HEK293 (cell line): ENCODE data around the gene ATP2B3.

ENCODE experiments used
- TCF7L2 ChIP-seq: IDR thresholded peaks from 2 replicates; pipeline ENCODE4 v1.6.1; 2011; ENCODE audit warnings: low read depth, mild to moderate bottlenecking, inconsistent platforms, low read length, moderate library complexity, borderline replicate concordance
- ZBTB7A ChIP-seq: fragments of 450-650 bp; formaldehyde crosslinking; IDR thresholded peaks from 2 replicates; pipeline ENCODE4 v1.5.1; 2016; ENCODE audit warnings: low read depth, missing biosample characterization, missing genetic modification characterization
- ZNF132 ChIP-seq: fragments of 450-650 bp; formaldehyde crosslinking; IDR thresholded peaks from 2 replicates; pipeline ENCODE4 v1.5.1; 2017; ENCODE audit warnings: missing biosample characterization, missing genetic modification characterization, borderline replicate concordance
- ZNF184 ChIP-seq: fragments of 450-650 bp; IDR thresholded peaks from 2 replicates; pipeline ENCODE4 v1.5.1; 2018; ENCODE audit warnings: missing biosample characterization, mild to moderate bottlenecking, missing genetic modification characterization
- ZNF558 ChIP-seq: fragments of 450-650 bp; formaldehyde crosslinking; IDR thresholded peaks from 2 replicates; pipeline ENCODE4 v1.5.1; 2016; ENCODE audit warnings: missing biosample characterization, missing genetic modification characterization
- TF ChIP-seq, protein P1 (sequence below): fragments of 450-650 bp; formaldehyde crosslinking; IDR thresholded peaks from 2 replicates; pipeline ENCODE4 v1.5.1; 2016; ENCODE audit warnings: missing biosample characterization, missing genetic modification characterization
- TF ChIP-seq, protein P2 (sequence below): fragments of 450-650 bp; formaldehyde crosslinking; IDR thresholded peaks from 2 replicates; pipeline ENCODE4 v1.5.1; 2016; ENCODE audit warnings: missing biosample characterization, missing genetic modification characterization, low read depth
- TF ChIP-seq, protein P3 (sequence below): fragments of 450-650 bp; formaldehyde crosslinking; IDR thresholded peaks from 2 replicates; pipeline ENCODE4 v1.5.1; 2016; ENCODE audit warnings: missing biosample characterization, missing genetic modification characterization

DNA sequence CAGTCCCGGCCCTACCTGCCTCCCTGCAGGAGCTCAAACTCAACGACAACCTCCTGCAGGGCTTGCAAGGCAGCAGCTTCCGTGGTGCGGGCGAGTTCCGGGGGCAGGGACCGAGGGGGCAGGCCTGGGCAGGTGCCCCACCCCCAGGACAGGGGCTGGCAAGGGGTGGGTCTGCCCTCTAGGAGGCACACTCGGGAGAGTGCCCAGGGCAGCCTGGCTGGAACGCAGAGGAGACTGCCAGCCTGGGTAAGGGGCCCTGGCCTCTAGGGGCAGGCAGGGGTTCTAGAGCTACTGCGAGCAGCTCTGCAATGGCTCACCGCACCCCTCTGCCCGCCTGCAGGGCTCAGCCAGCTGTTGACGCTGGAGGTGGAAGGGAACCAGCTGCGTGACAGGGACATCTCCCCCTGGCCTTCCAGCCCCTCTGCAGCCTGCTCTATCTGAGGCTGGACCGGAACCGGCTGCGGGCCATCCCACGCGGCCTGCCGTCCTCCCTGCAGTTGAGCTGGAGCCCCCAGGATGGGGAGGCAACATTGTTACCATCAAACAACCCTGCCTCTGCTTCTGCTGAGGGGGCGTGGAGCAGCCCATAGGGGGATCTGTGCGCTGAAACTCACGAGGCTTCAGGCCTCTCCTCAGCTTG is 34.9 kb upstream of the ATP2B3 start:
- TF ChIP-seq ZNF184 (no peak), ZNF132 (tag by site-specific recombination) (no peak), ZBTB7A (tag by site-specific recombination) (no peak), ZNF558 (tag by site-specific recombination) (no peak), TCF7L2 (no peak)
- TF ChIP-seq, protein P1, sequence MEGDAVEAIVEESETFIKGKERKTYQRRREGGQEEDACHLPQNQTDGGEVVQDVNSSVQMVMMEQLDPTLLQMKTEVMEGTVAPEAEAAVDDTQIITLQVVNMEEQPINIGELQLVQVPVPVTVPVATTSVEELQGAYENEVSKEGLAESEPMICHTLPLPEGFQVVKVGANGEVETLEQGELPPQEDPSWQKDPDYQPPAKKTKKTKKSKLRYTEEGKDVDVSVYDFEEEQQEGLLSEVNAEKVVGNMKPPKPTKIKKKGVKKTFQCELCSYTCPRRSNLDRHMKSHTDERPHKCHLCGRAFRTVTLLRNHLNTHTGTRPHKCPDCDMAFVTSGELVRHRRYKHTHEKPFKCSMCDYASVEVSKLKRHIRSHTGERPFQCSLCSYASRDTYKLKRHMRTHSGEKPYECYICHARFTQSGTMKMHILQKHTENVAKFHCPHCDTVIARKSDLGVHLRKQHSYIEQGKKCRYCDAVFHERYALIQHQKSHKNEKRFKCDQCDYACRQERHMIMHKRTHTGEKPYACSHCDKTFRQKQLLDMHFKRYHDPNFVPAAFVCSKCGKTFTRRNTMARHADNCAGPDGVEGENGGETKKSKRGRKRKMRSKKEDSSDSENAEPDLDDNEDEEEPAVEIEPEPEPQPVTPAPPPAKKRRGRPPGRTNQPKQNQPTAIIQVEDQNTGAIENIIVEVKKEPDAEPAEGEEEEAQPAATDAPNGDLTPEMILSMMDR (tag by site-specific recombination), result no peak
- TF ChIP-seq, protein P2, sequence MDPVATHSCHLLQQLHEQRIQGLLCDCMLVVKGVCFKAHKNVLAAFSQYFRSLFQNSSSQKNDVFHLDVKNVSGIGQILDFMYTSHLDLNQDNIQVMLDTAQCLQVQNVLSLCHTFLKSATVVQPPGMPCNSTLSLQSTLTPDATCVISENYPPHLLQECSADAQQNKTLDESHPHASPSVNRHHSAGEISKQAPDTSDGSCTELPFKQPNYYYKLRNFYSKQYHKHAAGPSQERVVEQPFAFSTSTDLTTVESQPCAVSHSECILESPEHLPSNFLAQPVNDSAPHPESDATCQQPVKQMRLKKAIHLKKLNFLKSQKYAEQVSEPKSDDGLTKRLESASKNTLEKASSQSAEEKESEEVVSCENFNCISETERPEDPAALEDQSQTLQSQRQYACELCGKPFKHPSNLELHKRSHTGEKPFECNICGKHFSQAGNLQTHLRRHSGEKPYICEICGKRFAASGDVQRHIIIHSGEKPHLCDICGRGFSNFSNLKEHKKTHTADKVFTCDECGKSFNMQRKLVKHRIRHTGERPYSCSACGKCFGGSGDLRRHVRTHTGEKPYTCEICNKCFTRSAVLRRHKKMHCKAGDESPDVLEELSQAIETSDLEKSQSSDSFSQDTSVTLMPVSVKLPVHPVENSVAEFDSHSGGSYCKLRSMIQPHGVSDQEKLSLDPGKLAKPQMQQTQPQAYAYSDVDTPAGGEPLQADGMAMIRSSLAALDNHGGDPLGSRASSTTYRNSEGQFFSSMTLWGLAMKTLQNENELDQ (tag by site-specific recombination), result no peak
- TF ChIP-seq, protein P3, sequence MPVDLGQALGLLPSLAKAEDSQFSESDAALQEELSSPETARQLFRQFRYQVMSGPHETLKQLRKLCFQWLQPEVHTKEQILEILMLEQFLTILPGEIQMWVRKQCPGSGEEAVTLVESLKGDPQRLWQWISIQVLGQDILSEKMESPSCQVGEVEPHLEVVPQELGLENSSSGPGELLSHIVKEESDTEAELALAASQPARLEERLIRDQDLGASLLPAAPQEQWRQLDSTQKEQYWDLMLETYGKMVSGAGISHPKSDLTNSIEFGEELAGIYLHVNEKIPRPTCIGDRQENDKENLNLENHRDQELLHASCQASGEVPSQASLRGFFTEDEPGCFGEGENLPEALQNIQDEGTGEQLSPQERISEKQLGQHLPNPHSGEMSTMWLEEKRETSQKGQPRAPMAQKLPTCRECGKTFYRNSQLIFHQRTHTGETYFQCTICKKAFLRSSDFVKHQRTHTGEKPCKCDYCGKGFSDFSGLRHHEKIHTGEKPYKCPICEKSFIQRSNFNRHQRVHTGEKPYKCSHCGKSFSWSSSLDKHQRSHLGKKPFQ (tag by site-specific recombination), result no peak
